Hippocampal formation (tissue), 2 donors: ENCODE measurements around the gene CYTL1.
"Not testable (repeated sequence)": the region's sequence is repeated elsewhere in the genome, so short reads cannot be mapped to it uniquely, and the experiment has no call there.

Source experiments
- DNase-seq, 2 donors: peaks; one replicate each; lab custom pipeline; 2025; lab: John Stamatoyannopoulos, UW

The CYTL1 gene

GRCh38 chr4:5001641-5002040 is 17.6 kb downstream of the CYTL1 start:
- not testable (repeated sequence) for DNase-seq

GRCh38 chr4:4996935-4997334 is 22.3 kb downstream of the CYTL1 start:
- DNase-seq: not testable (repeated sequence)

- DNase-seq: no peak
These were observed 23.4 kb downstream of the CYTL1 start for GRCh38 chr4:4995908-4996265.

GRCh38 chr4:4995103-4995907 is 24.0 kb downstream of the CYTL1 start:
- DNase-seq: peak; percentile 7 to 43

DNA sequence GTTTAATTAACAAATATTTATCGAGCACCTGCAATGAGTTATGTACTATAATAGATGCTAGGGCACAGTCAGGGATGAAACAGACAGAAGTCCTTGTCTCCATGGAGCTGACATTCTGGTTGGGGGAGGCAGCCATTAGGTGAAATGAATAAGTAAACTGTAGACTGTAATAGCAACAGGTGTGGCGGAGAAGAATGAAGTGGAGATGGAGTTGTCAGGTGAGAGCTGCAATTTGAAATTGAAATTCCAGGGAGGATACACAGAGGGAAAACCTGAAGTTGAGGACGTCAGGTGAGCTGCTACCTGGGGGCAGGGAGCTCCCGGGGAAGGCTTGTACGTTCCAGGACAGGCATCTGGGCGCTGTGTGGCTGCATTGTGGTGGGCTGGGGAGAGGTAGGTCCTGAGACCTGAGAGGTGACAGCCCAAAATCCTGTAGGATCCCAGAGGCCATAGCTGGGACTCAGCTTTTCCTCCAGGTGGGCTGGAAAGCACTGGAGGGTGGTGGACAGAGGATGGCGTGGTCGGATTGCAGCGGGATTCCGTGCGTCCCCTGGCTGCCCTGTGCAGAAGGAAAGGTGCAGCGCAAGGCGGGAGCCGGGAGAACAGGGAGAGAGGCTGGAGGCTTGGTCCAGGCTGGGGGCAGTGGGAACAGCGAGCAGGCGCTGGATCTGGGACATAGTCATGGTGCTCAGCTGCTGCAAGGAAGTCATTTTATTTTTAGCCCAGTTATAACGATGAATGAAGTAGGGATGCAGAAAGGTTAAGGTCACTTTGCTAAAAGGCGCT is 24.8 kb downstream of the CYTL1 start:
- no peak for DNase-seq

DNA sequence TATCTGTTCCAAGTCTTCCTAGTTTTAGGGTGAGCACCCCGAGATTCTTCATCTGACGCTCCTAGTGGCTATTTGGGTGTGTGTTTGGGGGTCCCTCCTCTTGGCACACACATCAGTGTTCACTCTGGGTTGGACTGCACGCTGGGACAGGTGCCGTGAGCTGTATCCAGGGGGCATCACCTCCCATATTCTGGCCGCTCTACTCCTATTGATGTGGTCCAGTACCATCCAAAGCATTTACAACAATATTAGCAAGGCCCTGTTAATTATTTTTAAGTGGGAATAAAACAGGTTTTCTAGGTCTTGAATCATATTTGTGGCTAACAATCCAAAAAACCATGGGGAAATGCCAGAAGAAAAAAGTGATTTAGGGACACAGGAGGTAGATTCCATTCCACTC is 26.4 kb downstream of the CYTL1 start:
- no peak for DNase-seq

GRCh38 chr4:4991541-4992099 is 27.6 kb downstream of the CYTL1 start:
- no peak for DNase-seq

DNA sequence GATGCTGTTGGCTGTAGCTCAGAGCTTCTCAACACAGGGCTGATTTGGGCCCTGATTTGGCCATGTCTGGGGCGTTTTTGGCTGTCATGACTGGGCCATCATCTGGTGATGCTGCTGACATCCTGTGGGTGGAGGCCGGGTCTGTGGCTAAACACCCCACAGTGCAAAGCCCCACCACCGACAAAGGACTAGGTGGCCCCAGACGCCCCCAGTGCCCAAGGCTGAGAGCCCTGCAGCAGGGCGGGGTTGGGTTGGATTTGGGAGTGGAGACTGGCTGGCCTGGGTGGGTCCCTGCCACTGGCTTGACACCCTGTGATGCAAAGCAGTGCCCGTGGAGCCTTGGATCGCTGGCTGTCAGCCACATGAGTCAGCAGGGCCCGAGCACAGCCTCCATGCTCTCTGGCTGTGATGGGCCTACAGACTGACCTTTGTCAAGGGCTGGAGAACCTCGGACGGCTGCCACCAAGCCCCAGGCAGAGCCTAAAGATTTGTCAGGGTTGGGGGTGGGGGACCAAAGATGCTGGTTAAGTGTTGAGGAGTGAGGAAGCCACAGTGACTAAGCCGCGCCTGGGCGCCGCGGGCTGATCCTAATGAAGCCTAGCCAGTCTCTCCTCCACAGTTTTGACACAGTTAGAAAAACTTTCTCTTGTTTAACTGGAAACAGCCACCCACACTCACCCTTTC is 28.3 kb downstream of the CYTL1 start:
- DNase-seq: no peak

DNA sequence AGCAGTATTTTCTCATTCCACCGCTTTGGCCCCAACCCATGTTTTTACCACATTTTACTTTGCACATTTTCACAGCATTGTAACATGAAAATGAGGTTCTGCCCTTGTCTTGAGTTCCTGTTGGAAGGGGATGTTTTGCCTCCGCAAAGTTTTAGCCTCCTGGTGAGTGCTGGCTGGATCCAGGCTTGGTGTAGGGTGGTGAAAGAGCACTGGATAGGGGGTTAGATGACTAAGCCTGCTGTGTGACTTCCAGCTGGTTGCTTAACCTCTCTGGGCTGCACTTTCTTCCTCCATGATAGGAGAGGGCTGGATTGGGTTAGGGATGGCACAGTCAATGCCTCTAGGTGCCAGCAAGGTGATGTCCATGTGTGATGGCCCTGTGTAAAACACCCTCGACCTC is 28.9 kb downstream of the CYTL1 start:
- DNase-seq: no peak

- no peak for DNase-seq
These were observed 30.1 kb downstream of the CYTL1 start for GRCh38 chr4:4989083-4989622.

- no peak for DNase-seq
These were observed 31.6 kb downstream of the CYTL1 start for GRCh38 chr4:4987656-4988055.

GRCh38 chr4:4986841-4987240 is 32.4 kb downstream of the CYTL1 start:
- no peak for DNase-seq

- DNase-seq: no peak
These were observed 33.4 kb downstream of the CYTL1 start for GRCh38 chr4:4985844-4986243.

- no peak for DNase-seq
These were observed 34.2 kb downstream of the CYTL1 start for GRCh38 chr4:4985036-4985435.

GRCh38 chr4:4984186-4984585 is 35.1 kb downstream of the CYTL1 start:
- no peak for DNase-seq

DNA sequence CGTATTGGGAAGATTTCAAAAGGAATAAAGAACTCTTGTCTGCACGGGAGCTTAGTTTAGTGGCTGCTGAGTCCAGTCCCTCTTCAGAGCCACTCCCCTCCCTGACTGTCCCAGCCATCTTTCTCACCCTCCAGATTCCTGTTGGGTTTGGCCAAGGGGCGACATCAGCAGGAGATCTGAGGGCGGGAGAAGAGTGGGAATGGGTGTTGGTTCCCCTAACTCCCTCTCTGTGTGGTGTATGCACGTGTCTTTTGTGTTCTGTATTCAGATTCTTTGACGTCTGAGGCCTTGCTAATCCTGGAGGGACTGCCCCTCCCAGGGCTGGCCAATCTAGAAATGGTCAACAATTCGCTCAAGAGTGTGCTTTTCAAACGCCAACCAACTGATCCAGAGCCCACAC is 37.4 kb downstream of the CYTL1 start:
- no peak for DNase-seq

DNA sequence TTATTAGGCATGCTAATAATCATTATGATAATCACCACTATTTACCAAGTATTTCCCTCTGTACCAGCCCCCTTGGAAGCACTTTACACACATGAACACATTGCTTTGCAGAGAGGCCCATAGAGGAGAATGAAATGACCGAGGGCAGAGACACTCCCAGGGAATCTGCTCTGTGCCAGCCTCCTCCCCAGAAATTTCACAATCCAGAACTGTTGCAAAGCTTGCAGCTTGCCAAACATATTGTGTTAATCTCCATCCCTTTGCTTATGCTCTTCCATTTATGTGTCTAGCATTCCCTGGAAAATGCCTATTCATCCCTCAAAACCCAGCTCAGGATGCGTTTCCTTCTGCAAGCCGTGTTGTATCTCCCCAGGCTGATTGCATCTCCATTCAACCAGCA is 37.8 kb downstream of the CYTL1 start:
- DNase-seq: no peak

DNA sequence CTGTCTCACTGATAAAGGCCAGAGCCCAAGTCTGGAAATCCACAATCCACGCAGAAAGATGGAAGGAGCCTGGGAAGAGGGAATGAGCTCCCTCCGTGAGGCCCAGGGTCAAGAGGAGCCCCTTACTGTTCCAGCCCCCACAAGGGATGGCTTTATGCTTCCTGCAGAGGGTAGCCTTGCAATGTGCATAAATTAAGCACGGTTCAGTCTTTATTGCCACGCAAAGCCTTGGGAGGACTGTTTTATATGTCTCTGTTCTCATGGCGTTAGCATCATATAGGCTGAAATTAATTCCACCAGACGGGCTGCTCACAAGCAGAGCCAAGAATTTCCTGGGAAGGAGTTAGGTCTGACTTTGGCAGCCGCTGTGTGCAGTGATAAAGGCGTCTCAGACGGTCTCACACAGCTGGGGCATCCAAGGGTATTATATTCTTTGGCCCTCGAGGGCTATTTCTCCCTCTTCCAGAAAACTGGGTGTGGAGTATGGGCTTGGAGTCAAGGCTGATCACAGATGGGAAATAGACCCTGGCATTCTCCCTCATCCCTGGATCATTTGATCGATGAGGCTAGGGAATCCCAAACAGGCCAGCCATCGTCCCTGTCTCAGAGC is 38.5 kb downstream of the CYTL1 start:
- DNase-seq: no peak

DNA sequence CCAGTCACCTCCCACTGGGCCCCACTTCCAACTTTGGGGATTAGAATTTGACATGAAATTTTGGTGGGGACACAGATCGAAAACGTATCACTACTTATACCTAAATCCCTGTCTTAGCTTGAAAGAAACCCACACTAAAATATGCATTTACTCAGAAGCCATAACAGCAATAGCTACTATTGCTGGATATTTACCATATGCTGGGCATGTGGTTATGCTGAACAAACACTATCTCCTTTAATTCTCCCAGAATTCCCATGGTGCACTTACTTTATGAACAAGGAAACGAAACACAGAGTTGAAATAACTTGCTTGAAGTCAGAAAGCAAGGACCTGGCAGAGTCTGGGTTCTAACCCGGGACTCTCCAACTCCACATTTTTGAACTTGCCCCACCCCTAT is 39.3 kb downstream of the CYTL1 start:
- DNase-seq: no peak

GRCh38 chr4:4974727-4975126 is 44.5 kb downstream of the CYTL1 start:
- no peak for DNase-seq

DNA sequence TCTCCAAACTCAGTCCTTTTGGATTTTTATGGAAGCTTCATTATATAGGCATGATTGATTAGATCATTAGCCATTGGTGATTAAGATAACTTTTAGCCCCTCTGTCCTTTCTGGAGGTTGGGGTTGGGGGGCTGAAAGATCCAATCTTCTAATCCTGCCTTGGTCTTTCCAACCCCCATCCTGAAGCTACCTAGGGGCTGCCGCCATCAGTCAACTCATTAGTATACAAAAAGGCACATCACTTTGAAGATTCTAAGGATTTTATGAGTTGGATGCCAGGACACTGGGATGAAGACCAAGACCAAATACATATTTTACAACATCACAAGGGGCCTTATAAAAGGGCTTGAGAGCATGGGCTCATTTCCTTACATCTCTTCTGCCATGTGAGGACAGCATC is 47.5 kb downstream of the CYTL1 start:
- DNase-seq: no peak

DNA sequence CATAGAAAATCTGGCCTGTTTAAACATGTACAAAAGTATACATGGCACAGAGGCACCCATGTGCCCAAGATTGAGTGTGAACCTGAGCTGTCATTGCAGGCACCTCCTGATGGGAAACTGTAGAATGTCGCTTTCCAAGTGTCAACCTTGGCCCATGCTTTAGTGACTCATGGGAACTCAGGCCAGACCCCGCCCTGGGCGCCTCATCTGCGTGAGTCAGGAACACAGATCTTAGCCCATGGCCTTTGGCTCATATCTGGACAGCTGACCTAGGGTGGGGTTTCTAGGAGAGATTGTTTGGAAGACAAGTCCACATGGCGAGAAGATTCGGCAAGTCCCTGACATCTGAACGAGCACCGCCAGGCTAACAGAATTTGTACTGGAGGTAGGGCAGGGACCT is 50.0 kb downstream of the CYTL1 start:
- DNase-seq: no peak
